KMS-11 (cell line): ENCODE measurements around the gene MAFG.

Experiments used
- H2AFZ ChIP-seq: fragments of 200-600 bp; sonication (generic); 2 replicates; pipeline ENCODE4 v1.6.1; 2016; ENCODE audit warnings: antibody characterized with exemption, mixed run types, low read depth
- H3K27ac ChIP-seq: fragments of 200-600 bp; sonication (generic); 2 replicates; pipeline ENCODE4 v1.6.1; 2016; ENCODE audit warnings: mild to moderate bottlenecking, mixed run types
- H3K27me3 ChIP-seq: fragments of 200-600 bp; sonication (generic); 2 replicates; pipeline ENCODE4 v1.6.1; 2017; ENCODE audit warnings: mild to moderate bottlenecking, low read depth, mixed run types, moderate library complexity; ENCODE audit not compliant: insufficient read depth
- H3K36me3 ChIP-seq: fragments of 200-600 bp; sonication (generic); 2 replicates; pipeline ENCODE4 v1.6.1; 2017; ENCODE audit warnings: mild to moderate bottlenecking, mixed run types; ENCODE audit not compliant: insufficient read depth
- H3K4me1 ChIP-seq: fragments of 200-600 bp; sonication (generic); 2 replicates; pipeline ENCODE4 v1.6.1; 2016; ENCODE audit warnings: mild to moderate bottlenecking, low read depth, mixed run types; ENCODE audit not compliant: poor library complexity, severe bottlenecking
- H3K4me2 ChIP-seq: fragments of 200-600 bp; sonication (generic); 2 replicates; pipeline ENCODE4 v1.7.0; 2016; ENCODE audit warnings: mild to moderate bottlenecking, mixed run types
- H3K4me3 ChIP-seq: fragments of 200-600 bp; sonication (generic); IDR thresholded peaks from 2 replicates; pipeline ENCODE4 v1.6.1; 2017; ENCODE audit warnings: low read depth, low read length, mixed read lengths; ENCODE audit not compliant: insufficient read depth
- H3K79me2 ChIP-seq: fragments of 200-600 bp; sonication (generic); 2 replicates; pipeline ENCODE4 v1.6.1; 2016; ENCODE audit warnings: low read depth, mixed run types; ENCODE audit not compliant: insufficient read depth
- H3K9ac ChIP-seq: fragments of 200-600 bp; sonication (generic); 2 replicates; pipeline ENCODE4 v1.6.1; 2016; ENCODE audit warnings: mild to moderate bottlenecking, mixed run types
- H4K20me1 ChIP-seq: fragments of 200-600 bp; sonication (generic); 2 replicates; pipeline ENCODE4 v1.6.1; 2016; ENCODE audit warnings: mild to moderate bottlenecking, mixed run types; ENCODE audit not compliant: insufficient read depth
- TF ChIP-seq, protein P1 (sequence below): fragments of 200-600 bp; sonication (generic); conservative IDR thresholded peaks from 2 replicates; pipeline ENCODE4 v1.6.1; 2017; ENCODE audit warnings: low read depth, mild to moderate bottlenecking, antibody characterized with exemption, low read length, moderate library complexity, mixed read lengths

MAFG gene

DNA sequence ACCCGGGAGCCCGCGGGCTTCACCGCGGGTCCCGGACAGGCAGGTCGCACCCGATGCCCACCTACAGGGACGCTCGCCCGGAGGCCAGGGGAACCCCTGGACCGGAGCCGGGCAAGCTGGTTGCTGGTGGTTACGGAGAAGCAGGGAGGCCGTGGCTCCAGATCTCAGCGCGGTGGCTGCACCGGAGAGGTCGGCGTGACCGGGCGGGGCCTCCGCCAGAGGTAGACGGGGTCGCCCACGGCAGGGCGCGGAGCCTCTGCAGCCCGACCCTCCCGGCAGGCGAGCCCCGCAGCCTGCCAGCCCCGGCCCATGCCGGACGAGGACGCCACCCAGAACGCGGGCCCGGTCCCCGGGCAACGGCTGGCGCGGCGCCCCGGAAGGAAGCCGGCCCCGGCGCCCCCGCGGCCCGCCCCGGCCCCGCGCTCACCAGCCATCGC is 16.7 kb downstream of the MAFG start:
- Histone ChIP-seq H3K4me3 (no peak overlapping the region), H4K20me1 (no peaks in the 10 kb centered on the region), H3K9ac (peak overlapping the region; percentile 38; the same call in 1 of the 2 replicates), H3K27me3 (no peaks in the 10 kb centered on the region), H3K27ac (no peak overlapping the region), H3K4me2 (peak overlapping the region; percentile 96), H3K79me2 (peaks cover 9% of the 10 kb centered on the region), H3K36me3 (peaks cover 20% of the 10 kb centered on the region; the same call in 1 of the 2 replicates), H3K4me1 (peaks cover 17% of the 10 kb centered on the region), H2AFZ (peak overlapping the region; percentile 30; the same call in 1 of the 2 replicates)
- TF ChIP-seq, protein P1, sequence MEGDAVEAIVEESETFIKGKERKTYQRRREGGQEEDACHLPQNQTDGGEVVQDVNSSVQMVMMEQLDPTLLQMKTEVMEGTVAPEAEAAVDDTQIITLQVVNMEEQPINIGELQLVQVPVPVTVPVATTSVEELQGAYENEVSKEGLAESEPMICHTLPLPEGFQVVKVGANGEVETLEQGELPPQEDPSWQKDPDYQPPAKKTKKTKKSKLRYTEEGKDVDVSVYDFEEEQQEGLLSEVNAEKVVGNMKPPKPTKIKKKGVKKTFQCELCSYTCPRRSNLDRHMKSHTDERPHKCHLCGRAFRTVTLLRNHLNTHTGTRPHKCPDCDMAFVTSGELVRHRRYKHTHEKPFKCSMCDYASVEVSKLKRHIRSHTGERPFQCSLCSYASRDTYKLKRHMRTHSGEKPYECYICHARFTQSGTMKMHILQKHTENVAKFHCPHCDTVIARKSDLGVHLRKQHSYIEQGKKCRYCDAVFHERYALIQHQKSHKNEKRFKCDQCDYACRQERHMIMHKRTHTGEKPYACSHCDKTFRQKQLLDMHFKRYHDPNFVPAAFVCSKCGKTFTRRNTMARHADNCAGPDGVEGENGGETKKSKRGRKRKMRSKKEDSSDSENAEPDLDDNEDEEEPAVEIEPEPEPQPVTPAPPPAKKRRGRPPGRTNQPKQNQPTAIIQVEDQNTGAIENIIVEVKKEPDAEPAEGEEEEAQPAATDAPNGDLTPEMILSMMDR = no peak

DNA sequence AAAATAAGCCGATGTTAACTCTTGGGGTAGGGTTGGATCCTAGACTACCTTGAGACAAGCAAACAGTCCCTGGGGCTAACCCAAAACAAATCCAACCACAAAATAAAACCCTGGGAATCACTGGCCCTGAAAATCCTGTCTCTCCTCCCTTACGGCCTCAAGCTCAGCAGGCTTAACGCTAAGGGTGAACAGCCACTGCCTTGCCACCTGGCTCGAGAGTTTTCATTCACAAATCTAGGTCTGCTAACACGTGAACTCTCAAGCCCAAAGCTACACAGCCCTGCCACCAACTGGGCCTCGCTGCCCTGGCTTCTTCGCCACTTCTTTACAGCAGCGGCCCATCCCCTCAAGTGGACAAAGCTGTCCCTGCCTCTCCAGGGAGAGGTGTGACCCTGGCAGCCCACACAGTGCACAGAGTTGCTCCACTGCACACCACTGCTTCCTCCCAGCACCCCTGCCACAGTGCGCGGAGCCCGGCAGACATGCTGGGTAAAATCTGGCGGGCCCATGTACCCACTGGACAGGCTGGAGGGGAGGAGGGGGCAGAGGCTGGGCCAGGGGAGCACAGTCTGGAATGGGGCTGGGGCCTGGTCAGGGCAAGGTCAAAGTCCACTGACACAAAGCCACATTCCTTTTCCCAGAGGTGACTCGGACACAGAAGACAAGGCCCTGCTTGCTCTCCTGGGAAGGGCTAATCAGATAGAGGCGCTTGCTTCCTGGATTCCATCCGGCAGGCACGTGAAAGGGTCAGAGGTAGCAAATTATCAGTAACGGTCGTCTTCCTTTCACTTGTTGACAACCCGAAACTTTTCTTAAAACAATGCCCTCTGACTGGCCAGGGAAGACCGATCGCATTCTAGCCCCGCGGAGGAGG is 17.3 kb downstream of the MAFG start:
- no peak overlapping the region for H3K27ac ChIP-seq
- H3K4me3 ChIP-seq = no peak overlapping the region
- peak overlapping the region; percentile 30; the same call in 1 of the 2 replicates for H2AFZ ChIP-seq
- peaks cover 17% of the 10 kb centered on the region for H3K4me1 ChIP-seq
- TF ChIP-seq, protein P1 = no peak
- peaks cover 14% of the 10 kb centered on the region; the same call in 1 of the 2 replicates for H3K36me3 ChIP-seq
- H3K9ac ChIP-seq = peak overlapping the region; percentile 38; the same call in 1 of the 2 replicates
- no peaks in the 10 kb centered on the region for H4K20me1 ChIP-seq
- H3K27me3 ChIP-seq = no peaks in the 10 kb centered on the region
- H3K4me2 ChIP-seq = peak overlapping the region; percentile 96
- peaks cover 8% of the 10 kb centered on the region for H3K79me2 ChIP-seq

DNA sequence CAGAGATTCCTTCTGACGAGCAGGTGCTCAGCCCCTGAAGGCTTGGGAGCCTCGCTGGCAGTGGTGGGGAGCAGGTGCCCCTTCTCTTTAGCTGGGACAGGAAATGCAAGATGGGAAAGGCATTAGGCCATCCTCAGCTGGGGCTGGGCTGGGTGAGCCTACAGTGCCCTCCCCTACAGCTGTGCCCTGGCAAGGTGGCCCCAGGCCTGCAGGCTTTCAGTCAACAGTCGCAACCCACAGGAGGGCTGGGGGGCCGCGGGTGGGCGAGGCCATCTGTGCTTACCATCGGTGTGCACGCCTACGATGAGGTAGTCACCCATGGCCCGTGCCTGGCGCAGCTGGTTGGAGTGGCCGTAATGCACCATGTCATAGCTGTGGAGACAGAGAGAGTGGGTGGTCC is 18.3 kb downstream of the MAFG start:
- TF ChIP-seq, protein P1 = no peak
- peaks cover 10% of the 10 kb centered on the region; the same call in 1 of the 2 replicates for H3K36me3 ChIP-seq
- H3K4me3 ChIP-seq = no peak overlapping the region
- H3K27ac ChIP-seq = no peak overlapping the region
- no peaks in the 10 kb centered on the region for H3K27me3 ChIP-seq
- H4K20me1 ChIP-seq = no peaks in the 10 kb centered on the region
- H3K4me1 ChIP-seq = peaks cover 17% of the 10 kb centered on the region
- H3K9ac ChIP-seq = no peak overlapping the region
- peaks cover under 1% of the 10 kb centered on the region; the same call in 1 of the 2 replicates for H3K79me2 ChIP-seq
- H2AFZ ChIP-seq = no peak overlapping the region
- no peak overlapping the region for H3K4me2 ChIP-seq

DNA sequence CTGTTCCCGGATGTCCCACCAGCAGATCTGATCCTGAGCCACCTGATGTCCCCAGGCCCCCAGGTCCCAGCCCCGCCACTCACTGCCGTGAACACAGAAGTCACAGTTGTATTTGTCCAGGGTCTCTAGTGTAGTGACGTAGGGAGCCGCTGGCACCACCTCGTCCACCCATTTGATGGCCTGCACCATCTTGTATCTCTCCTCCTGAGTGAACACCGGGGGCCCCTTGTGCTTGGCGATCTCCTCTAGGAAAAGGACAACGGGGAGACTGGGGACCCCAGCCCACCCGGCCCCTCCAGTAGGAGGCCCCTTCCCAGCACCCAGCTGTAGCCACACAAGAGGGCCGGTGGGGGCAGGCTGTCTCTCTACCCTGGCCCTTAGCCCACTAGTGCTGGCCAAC is 18.7 kb downstream of the MAFG start:
- H2AFZ ChIP-seq = no peak overlapping the region
- H3K27me3 ChIP-seq = no peaks in the 10 kb centered on the region
- H3K4me3 ChIP-seq = no peak overlapping the region
- H3K4me1 ChIP-seq = peaks cover 17% of the 10 kb centered on the region
- TF ChIP-seq, protein P1 = no peak
- no peaks in the 10 kb centered on the region; the same call in 1 of the 2 replicates for H3K79me2 ChIP-seq
- no peak overlapping the region for H3K27ac ChIP-seq
- H4K20me1 ChIP-seq = no peaks in the 10 kb centered on the region
- no peak overlapping the region for H3K4me2 ChIP-seq
- H3K36me3 ChIP-seq = peaks cover 10% of the 10 kb centered on the region; the same call in 1 of the 2 replicates
- H3K9ac ChIP-seq = no peak overlapping the region
